Immature natural killer cell (primary cell): ENCODE results near the gene FRMD3. TPM values are rescaled to one million over a fixed set of nuclear protein-coding genes. Genes with fewer than 3 reads are reported as not detected.
A peak's percentile ranks its signal among the peaks of the same experiment; 100 is the strongest.

ENCODE experiments used
- DNase-seq, 3 donors: peaks; one replicate each; pipeline ENCODE4 v3.0.0; 2022; ENCODE audit warnings: mixed read lengths in 1 of 3
- H3K27ac Mint-ChIP-seq, 6 donors: one replicate each; pipeline ENCODE4 v1.8.0; 2020; ENCODE audit warnings: mixed read lengths in 6 of 6, mild to moderate bottlenecking in 5 of 6, inconsistent platforms in 4 of 6, moderate library complexity in 3 of 6
- H3K27me3 Mint-ChIP-seq, 3 donors: one replicate each; pipeline ENCODE4 v1.8.0; 2020 to 2021; ENCODE audit warnings: low read depth in 3 of 3, mild to moderate bottlenecking in 3 of 3, mixed read lengths in 3 of 3, moderate library complexity in 3 of 3, inconsistent platforms in 1 of 3
- H3K36me3 Mint-ChIP-seq, 3 donors: one replicate each; pipeline ENCODE4 v1.8.0; 2020; ENCODE audit warnings: mixed read lengths in 3 of 3, inconsistent platforms in 2 of 3, mild to moderate bottlenecking in 2 of 3
- H3K4me1 Mint-ChIP-seq, 2 donors: one replicate each; pipeline ENCODE4 v1.8.0; 2020; ENCODE audit warnings: inconsistent platforms in 2 of 2, mild to moderate bottlenecking in 2 of 2, mixed read lengths in 2 of 2, moderate library complexity in 1 of 2
- H3K4me3 Mint-ChIP-seq, 5 donors: one replicate each; pipeline ENCODE4 v1.8.0; 2020; ENCODE audit warnings: mild to moderate bottlenecking in 5 of 5, mixed read lengths in 5 of 5, inconsistent platforms in 3 of 5, moderate library complexity in 3 of 5
- H3K9me3 Mint-ChIP-seq, 6 donors: one replicate each; pipeline ENCODE4 v1.8.0; 2020; ENCODE audit warnings: mild to moderate bottlenecking in 6 of 6, mixed read lengths in 6 of 6, inconsistent platforms in 4 of 6, moderate library complexity in 3 of 6
- polyA plus RNA-seq, 3 donors: library from polyadenylated mRNA; unstranded; fragments of 300-500 nt; fragmentation: Illumina TruSeq; gene quantifications; one replicate each; pipeline ENCODE4 v1.2.3, GENCODE V29; 2021

FRMD3 gene
- polyA plus RNA-seq, 3 donors from 2014 or later: 1.1 to 2.6 TPM; not detected in 1

DNA sequence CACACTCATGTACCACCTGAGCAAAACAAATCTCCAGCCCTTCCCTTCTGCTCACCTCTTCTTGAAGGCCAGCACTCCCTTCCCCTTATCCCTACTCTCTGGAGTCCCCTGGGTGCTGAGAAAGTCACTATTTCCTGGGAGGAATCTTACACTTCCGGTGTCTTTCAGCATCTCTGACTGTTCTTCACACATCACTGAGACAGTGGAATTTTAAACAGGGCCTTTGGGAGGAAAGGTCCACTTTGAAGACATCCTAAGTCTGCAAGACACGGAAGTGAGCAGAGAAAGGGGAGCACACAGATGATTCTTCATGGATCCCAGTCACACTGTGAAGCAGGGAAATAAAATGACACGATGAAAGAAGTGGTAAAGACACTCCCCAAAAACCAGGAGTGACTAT lies 25.6 kb downstream of the FRMD3 start:
- H3K27me3 Mint-ChIP-seq: peaks cover 1 to 5% (median 4%) of the 10 kb centered on the region in 3 donors
- no peak overlapping the region for H3K27ac Mint-ChIP-seq
- H3K4me1 Mint-ChIP-seq: peaks cover 16 to 22% of the 10 kb centered on the region in 2 donors
- H3K9me3 Mint-ChIP-seq: peaks cover 0 to under 1% (median 0%) of the 10 kb centered on the region in 6 donors
- no peaks in the 10 kb centered on the region for H3K36me3 Mint-ChIP-seq
- DNase-seq: no peak
- H3K4me3 Mint-ChIP-seq: no peak overlapping the region

DNA sequence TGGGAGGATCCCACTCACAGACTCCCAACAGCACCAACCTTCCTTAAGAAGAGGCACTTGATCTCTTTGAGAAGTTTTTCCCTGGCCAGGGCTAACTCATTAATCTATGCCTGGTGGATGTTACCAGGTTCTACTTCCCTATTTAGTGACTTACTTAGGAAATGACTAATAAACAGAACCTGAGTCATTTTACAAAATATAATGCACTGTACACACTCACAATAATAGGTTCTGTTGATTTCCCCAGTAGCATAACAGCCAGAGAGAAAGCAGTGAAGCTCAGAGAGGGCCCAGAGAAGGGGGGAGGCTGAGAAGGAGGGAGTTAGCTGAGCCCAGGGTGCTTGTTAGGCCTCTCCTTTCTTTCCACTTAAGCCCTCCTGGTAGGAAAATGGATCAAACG lies 27.1 kb downstream of the FRMD3 start:
- no peaks in the 10 kb centered on the region for H3K9me3 Mint-ChIP-seq
- H3K36me3 Mint-ChIP-seq: no peaks in the 10 kb centered on the region
- no peak overlapping the region for H3K4me3 Mint-ChIP-seq
- peaks cover 17 to 22% of the 10 kb centered on the region in 2 donors for H3K4me1 Mint-ChIP-seq
- DNase-seq: no peak
- peaks cover 0 to 3% (median 2%) of the 10 kb centered on the region in 3 donors for H3K27me3 Mint-ChIP-seq
- no peak overlapping the region for H3K27ac Mint-ChIP-seq

- H3K4me1 Mint-ChIP-seq: peaks cover 17 to 22% of the 10 kb centered on the region in 2 donors
- no peaks in the 10 kb centered on the region for H3K9me3 Mint-ChIP-seq
- H3K27ac Mint-ChIP-seq: peak overlapping the region in 3 of 6 donors; percentile 39 to 84 (median 79)
- H3K27me3 Mint-ChIP-seq: peaks cover 0 to 3% (median 2%) of the 10 kb centered on the region in 3 donors
- H3K36me3 Mint-ChIP-seq: no peaks in the 10 kb centered on the region
- no peak overlapping the region for H3K4me3 Mint-ChIP-seq
- DNase-seq: no peak
These were observed 28.8 kb downstream of the FRMD3 start for GRCh38 chr9:83509402-83509801.

GRCh38 chr9:83508067-83508466 lies 30.1 kb downstream of the FRMD3 start:
- Mint-ChIP-seq H3K27ac (peak overlapping the region; percentile 39 to 84 (median 64)), H3K9me3 (no peaks in the 10 kb centered on the region), H3K4me3 (peak overlapping the region in 3 of 5 donors; percentile 2 to 30 (median 6)), H3K27me3 (peaks cover 0 to 3% (median 2%) of the 10 kb centered on the region in 3 donors), H3K36me3 (no peaks in the 10 kb centered on the region), H3K4me1 (peaks cover 17 to 22% of the 10 kb centered on the region in 2 donors)
- peak; percentile 50 to 69 (median 51) for DNase-seq

GRCh38 chr9:83505282-83505681 lies 32.9 kb downstream of the FRMD3 start:
- H3K27me3 Mint-ChIP-seq: peaks cover 0 to 2% (median 2%) of the 10 kb centered on the region in 3 donors
- H3K4me3 Mint-ChIP-seq: no peak overlapping the region
- no peak overlapping the region for H3K27ac Mint-ChIP-seq
- peaks cover 0 to 1% (median 0%) of the 10 kb centered on the region in 6 donors for H3K9me3 Mint-ChIP-seq
- DNase-seq: no peak
- no peaks in the 10 kb centered on the region for H3K36me3 Mint-ChIP-seq
- H3K4me1 Mint-ChIP-seq: peaks cover 17 to 22% of the 10 kb centered on the region in 2 donors

GRCh38 chr9:83503866-83504265 lies 34.3 kb downstream of the FRMD3 start:
- Mint-ChIP-seq H3K4me3 (no peak overlapping the region), H3K9me3 (peaks cover 0 to 1% (median 0%) of the 10 kb centered on the region in 6 donors), H3K36me3 (no peaks in the 10 kb centered on the region), H3K27me3 (no peaks in the 10 kb centered on the region), H3K27ac (peak overlapping the region in 3 of 6 donors; percentile 39 to 73 (median 43)), H3K4me1 (peaks cover 12 to 13% of the 10 kb centered on the region in 2 donors)
- DNase-seq: no peak

DNA sequence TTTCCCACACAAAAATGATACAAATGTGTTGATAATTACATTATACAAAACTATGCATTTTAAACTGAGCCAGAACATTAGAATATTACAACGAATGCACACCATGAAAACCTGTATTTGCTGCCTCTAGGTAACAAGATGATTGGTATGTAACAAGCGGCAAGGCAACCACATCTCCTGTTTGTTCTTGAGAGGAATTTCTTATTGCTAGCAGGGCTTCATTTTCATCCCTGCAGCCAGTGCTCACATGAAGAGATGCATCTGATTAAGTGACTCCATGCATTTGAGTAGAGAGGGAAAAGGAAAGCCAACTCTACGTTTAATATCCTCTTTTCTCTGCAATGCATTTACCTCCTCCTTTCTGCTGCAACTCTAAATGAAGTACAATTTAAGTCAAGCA lies 36.6 kb downstream of the FRMD3 start:
- Mint-ChIP-seq H3K4me1 (no peaks in the 10 kb centered on the region), H3K36me3 (no peaks in the 10 kb centered on the region), H3K9me3 (peaks cover 0 to 1% (median 0%) of the 10 kb centered on the region in 6 donors), H3K4me3 (no peak overlapping the region), H3K27ac (no peak overlapping the region), H3K27me3 (peaks cover 0 to 2% (median 0%) of the 10 kb centered on the region in 3 donors)
- no peak for DNase-seq

GRCh38 chr9:83497441-83497840 lies 40.8 kb downstream of the FRMD3 start:
- DNase-seq: no peak
- Mint-ChIP-seq H3K9me3 (peaks cover 0 to 1% (median 0%) of the 10 kb centered on the region in 6 donors), H3K27me3 (peaks cover 0 to 7% (median 2%) of the 10 kb centered on the region in 3 donors), H3K4me3 (no peak overlapping the region), H3K36me3 (no peaks in the 10 kb centered on the region), H3K4me1 (no peaks in the 10 kb centered on the region), H3K27ac (no peak overlapping the region)

GRCh38 chr9:83491995-83492394 lies 46.2 kb downstream of the FRMD3 start:
- H3K9me3 Mint-ChIP-seq: peaks cover 0 to 4% (median 0%) of the 10 kb centered on the region in 6 donors
- H3K36me3 Mint-ChIP-seq: no peaks in the 10 kb centered on the region
- no peaks in the 10 kb centered on the region for H3K4me1 Mint-ChIP-seq
- peaks cover 2 to 7% (median 3%) of the 10 kb centered on the region in 3 donors for H3K27me3 Mint-ChIP-seq
- no peak overlapping the region for H3K27ac Mint-ChIP-seq
- no peak overlapping the region for H3K4me3 Mint-ChIP-seq
- no peak for DNase-seq

DNA sequence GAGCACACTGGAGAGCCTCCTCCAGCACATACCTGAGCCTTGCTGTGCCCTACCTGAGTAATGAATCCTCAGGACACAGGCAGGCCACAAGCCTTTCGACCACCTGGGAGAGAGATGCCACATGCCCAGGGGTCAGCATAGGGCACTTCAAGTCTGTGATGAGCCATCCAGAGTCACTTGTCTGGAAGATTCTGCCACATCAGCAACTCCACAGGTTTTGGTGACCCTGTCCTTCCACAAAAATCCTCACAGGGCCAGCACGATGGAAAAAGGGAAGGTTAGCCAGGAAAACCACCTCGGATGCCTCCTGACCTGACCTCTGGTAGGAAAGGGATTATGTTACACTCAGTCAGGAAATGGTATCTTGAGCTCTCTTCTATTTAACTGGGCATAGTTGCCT lies 46.8 kb downstream of the FRMD3 start:
- Mint-ChIP-seq H3K4me1 (no peaks in the 10 kb centered on the region), H3K9me3 (peaks cover 0 to 4% (median 0%) of the 10 kb centered on the region in 6 donors), H3K36me3 (no peaks in the 10 kb centered on the region), H3K27ac (no peak overlapping the region), H3K27me3 (peaks cover 2 to 7% (median 3%) of the 10 kb centered on the region in 3 donors), H3K4me3 (no peak overlapping the region)
- DNase-seq: no peak

DNA sequence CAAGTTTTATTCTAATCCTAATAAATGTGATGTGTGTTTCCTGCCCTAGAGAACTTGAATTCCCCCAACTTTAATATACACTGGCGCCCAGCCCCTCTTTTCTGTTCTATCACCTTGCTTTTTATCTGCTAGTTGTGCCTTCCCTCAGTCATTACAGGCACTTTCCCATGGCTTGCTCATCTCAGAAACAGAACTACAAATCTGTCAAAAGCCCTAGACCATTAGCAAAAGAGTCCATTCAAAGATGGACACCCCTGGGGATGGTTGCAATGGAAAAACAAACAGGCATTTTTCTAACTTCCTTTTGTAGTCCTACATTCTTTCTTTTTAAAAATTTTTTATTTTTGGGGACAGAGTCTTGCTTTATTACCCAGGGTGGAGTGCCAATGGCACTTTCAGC lies 48.2 kb downstream of the FRMD3 start:
- Mint-ChIP-seq H3K4me3 (no peak overlapping the region), H3K27me3 (peaks cover 2 to 3% (median 2%) of the 10 kb centered on the region in 3 donors), H3K4me1 (no peaks in the 10 kb centered on the region), H3K9me3 (peaks cover 0 to 4% (median 0%) of the 10 kb centered on the region in 6 donors), H3K36me3 (no peaks in the 10 kb centered on the region), H3K27ac (no peak overlapping the region)
- DNase-seq: no peak

GRCh38 chr9:83484990-83485389 lies 53.2 kb downstream of the FRMD3 start:
- peaks cover 0 to 3% (median 2%) of the 10 kb centered on the region in 3 donors for H3K27me3 Mint-ChIP-seq
- no peaks in the 10 kb centered on the region for H3K4me1 Mint-ChIP-seq
- H3K9me3 Mint-ChIP-seq: peaks cover 0 to 2% (median 0%) of the 10 kb centered on the region in 6 donors
- DNase-seq: no peak
- no peak overlapping the region for H3K4me3 Mint-ChIP-seq
- H3K36me3 Mint-ChIP-seq: no peaks in the 10 kb centered on the region
- H3K27ac Mint-ChIP-seq: no peak overlapping the region

GRCh38 chr9:83483223-83483622 lies 55.0 kb downstream of the FRMD3 start:
- DNase-seq: no peak
- H3K36me3 Mint-ChIP-seq: no peaks in the 10 kb centered on the region
- H3K27me3 Mint-ChIP-seq: peaks cover 0 to 6% (median 3%) of the 10 kb centered on the region in 3 donors
- no peaks in the 10 kb centered on the region for H3K4me1 Mint-ChIP-seq
- no peak overlapping the region for H3K4me3 Mint-ChIP-seq
- peaks cover 3 to 8% (median 5%) of the 10 kb centered on the region in 6 donors for H3K9me3 Mint-ChIP-seq
- no peak overlapping the region for H3K27ac Mint-ChIP-seq

DNA sequence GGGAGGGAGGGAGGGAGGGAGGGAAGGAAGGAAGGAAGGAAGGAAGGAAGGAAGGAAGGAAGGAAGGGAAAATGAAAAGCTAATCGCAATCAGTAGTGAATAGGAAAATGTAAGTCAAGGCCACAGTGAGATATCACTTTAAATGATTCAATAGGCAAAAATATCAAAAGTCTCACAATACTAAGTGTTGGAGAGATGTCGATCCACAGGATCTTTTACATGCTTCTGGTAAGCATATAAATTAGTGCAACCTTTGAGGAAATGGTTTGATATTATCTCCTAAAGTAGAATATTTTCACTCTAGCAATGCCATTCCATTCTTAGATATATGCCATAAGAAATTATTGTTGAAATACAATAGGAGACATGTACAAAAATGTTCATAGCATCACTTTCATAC lies 58.4 kb downstream of the FRMD3 start:
- Mint-ChIP-seq H3K9me3 (peaks cover 3 to 6% (median 5%) of the 10 kb centered on the region in 6 donors), H3K27me3 (peaks cover 0 to 6% (median 3%) of the 10 kb centered on the region in 3 donors), H3K4me3 (no peak overlapping the region), H3K36me3 (no peaks in the 10 kb centered on the region), H3K27ac (no peak overlapping the region), H3K4me1 (no peaks in the 10 kb centered on the region)
- DNase-seq: no peak

- Mint-ChIP-seq H3K4me3 (no peak overlapping the region), H3K27ac (no peak overlapping the region), H3K9me3 (peaks cover 3 to 6% (median 5%) of the 10 kb centered on the region in 6 donors), H3K4me1 (peaks cover 17 to 19% of the 10 kb centered on the region in 2 donors), H3K36me3 (no peaks in the 10 kb centered on the region), H3K27me3 (peaks cover 0 to 6% (median 3%) of the 10 kb centered on the region in 3 donors)
- no peak for DNase-seq
These were observed 60.6 kb downstream of the FRMD3 start for GRCh38 chr9:83477571-83477970.
